ENCODE measurements around the gene PRKAR2B. TPM values are rescaled to one million over a fixed set of nuclear protein-coding genes. Genes with fewer than 3 reads are reported as not detected.

The PRKAR2B gene
- total and polyA plus RNA-seq, 8 donors, result 4.3 to 15.0 (median 11.9) TPM

GRCh38 chr7:107072133-107072532 lies 27.6 kb downstream of the PRKAR2B start:
- TF ChIP-seq CTCF (IDR thresholded peaks at IDR 0.05), result no peak
- Histone ChIP-seq H3K9me3 (no peaks in the 10 kb centered on the region), H3K27me3 (no peaks in the 10 kb centered on the region), H3K36me3 (no peaks in the 10 kb centered on the region), H3K4me1 (peaks cover 0 to 10% of the 10 kb centered on the region in 2 donors), H3K27ac (no peak overlapping the region), H3K4me3 (no peak overlapping the region)
- intact Hi-C loops (cut with DNase I), result no loop called here
- no peak for ATAC-seq
- no peak for DNase-seq

- no peak for DNase-seq
- no peak for TF ChIP-seq CTCF (IDR thresholded peaks at IDR 0.05)
- Histone ChIP-seq H3K4me1 (no peaks in the 10 kb centered on the region), H3K9me3 (no peaks in the 10 kb centered on the region), H3K4me3 (no peak overlapping the region), H3K27me3 (no peaks in the 10 kb centered on the region), H3K27ac (no peak overlapping the region), H3K36me3 (no peaks in the 10 kb centered on the region)
- ATAC-seq, result no peak
- intact Hi-C loops (cut with DNase I), result no loop called here
Measured at GRCh38 chr7:107075863-107076574, 31.5 kb downstream of the PRKAR2B start.

- no peaks in the 10 kb centered on the region for H3K36me3 ChIP-seq
- no peak overlapping the region for H3K27ac ChIP-seq
- no peak overlapping the region for H3K4me3 ChIP-seq
- H3K27me3 ChIP-seq, result no peaks in the 10 kb centered on the region
- no peaks in the 10 kb centered on the region for H3K9me3 ChIP-seq
- no peaks in the 10 kb centered on the region for H3K4me1 ChIP-seq
- ATAC-seq (peak; percentile 42), DNase-seq (no peak)
- TF ChIP-seq CTCF (IDR thresholded peaks at IDR 0.05), result no peak
- intact Hi-C loops (cut with DNase I), result no loop called here
Measured at GRCh38 chr7:107076781-107077698, 32.5 kb downstream of the PRKAR2B start.

- DNase-seq, result no peak
- Histone ChIP-seq H3K36me3 (no peaks in the 10 kb centered on the region), H3K27ac (no peak overlapping the region), H3K4me3 (no peak overlapping the region), H3K9me3 (no peaks in the 10 kb centered on the region), H3K4me1 (no peaks in the 10 kb centered on the region), H3K27me3 (no peaks in the 10 kb centered on the region)
- no peak for TF ChIP-seq CTCF (IDR thresholded peaks at IDR 0.05)
- ATAC-seq, result no peak
- intact Hi-C loops (cut with DNase I), result no loop called here
Measured at GRCh38 chr7:107077699-107078516, 33.4 kb downstream of the PRKAR2B start.
